Endothelial cell of umbilical vein (primary cell): ENCODE data around the gene MRNIP. TPM values are rescaled to one million over a fixed set of nuclear protein-coding genes. Genes with fewer than 3 reads are reported as not detected.

Experiments
- BruUV-seq: library from RNA; stranded (reverse); fragments of 400-500 nt; replicated peaks from 2 replicates; lab custom pipeline; 2021; lab: Mats Ljungman, UMichigan
- CTCF ChIA-PET: fragments of 300-600, 350-600 bp; sonication (Branson Sonifier 250); formaldehyde crosslinking; loops from one replicate; lab custom pipeline; 2021; ENCODE audit warnings: antibody characterized with exemption, inconsistent platforms; lab: Charles Lee
- POLR2A ChIA-PET: fragments of 300-600, 350-600 bp; sonication (Branson Sonifier 250); formaldehyde crosslinking; loops from one replicate; lab custom pipeline; 2021; ENCODE audit warnings: antibody characterized with exemption, inconsistent platforms; lab: Charles Lee
- DNase-seq: peaks from one replicate; pipeline ENCODE4 v3.0.0-alpha.2; 2011; ENCODE audit warnings: low read depth, low spot score
- FAIRE-seq: peaks from 2 replicates; lab custom pipeline; 2011; peaks lifted over from hg19 to GRCh38; lab: Jason Lieb, UNC
- H2AFZ ChIP-seq: 2 replicates; pipeline ENCODE4 v1.6.0; 2012; ENCODE audit warnings: low read depth, low read length, control low read depth, inconsistent platforms
- H3K27ac ChIP-seq: 2 replicates; pipeline ENCODE4 v1.5.1; 2011; ENCODE audit warnings: low read depth, mild to moderate bottlenecking, control low read depth, low read length, moderate library complexity; ENCODE audit not compliant: insufficient read depth
- H3K27me3 ChIP-seq, 2 experiments: 2 replicates each; pipeline versions ENCODE4 v1.6.0 to v1.6.1; 2011; ENCODE audit warnings: low read length in 2 of 2, mixed read lengths in 1 of 2; ENCODE audit not compliant: control insufficient read depth in 2 of 2, insufficient read depth in 2 of 2
- H3K36me3 ChIP-seq, 2 experiments: 2 replicates in 1 of 2; 3 replicates in 1 of 2; pipeline ENCODE4 v1.5.1; 2011; ENCODE audit warnings: low read length in 2 of 2, mild to moderate bottlenecking in 1 of 2, moderate library complexity in 1 of 2; ENCODE audit not compliant: control insufficient read depth in 2 of 2, insufficient read depth in 2 of 2; ENCODE audit errors: extremely low read depth in 1 of 2
- H3K4me1 ChIP-seq: 3 replicates; pipeline ENCODE4 v1.5.1; 2011; ENCODE audit warnings: mild to moderate bottlenecking, low read length; ENCODE audit not compliant: control insufficient read depth, insufficient read depth; ENCODE audit errors: extremely low read depth
- H3K4me2 ChIP-seq: 2 replicates; pipeline ENCODE4 v1.6.1; 2011; ENCODE audit warnings: low read length, control low read depth, mixed read lengths; ENCODE audit not compliant: insufficient read depth
- H3K4me3 ChIP-seq, 3 experiments: fragments of 200-600 bp in 1 of 3; sonication (generic), shearing (Covaris generic) in 1 of 3; replicated peaks in 1 of 3; 2 replicates each; pipeline ENCODE4 v1.5.1; 2011 to 2016; ENCODE audit warnings: control low read depth in 3 of 3, low read length in 3 of 3, mild to moderate bottlenecking in 2 of 3, inconsistent platforms in 1 of 3, low read depth in 1 of 3, moderate library complexity in 1 of 3; ENCODE audit not compliant: insufficient read depth in 1 of 3
- H3K79me2 ChIP-seq: 2 replicates; pipeline ENCODE4 v1.6.0; 2012; ENCODE audit warnings: low read length, inconsistent platforms; ENCODE audit not compliant: control insufficient read depth, insufficient read depth
- H3K9ac ChIP-seq: replicated peaks from 2 replicates; pipeline ENCODE3; 2011; ENCODE audit warnings: low read length, control low read depth; ENCODE audit not compliant: insufficient read depth; ENCODE audit errors: extremely low read depth
- H3K9me1 ChIP-seq: replicated peaks from 3 replicates; pipeline ENCODE4 v1.6.0; 2011; ENCODE audit warnings: mild to moderate bottlenecking, low read length; ENCODE audit not compliant: control insufficient read depth, insufficient read depth; ENCODE audit errors: extremely low read depth
- H3K9me3 ChIP-seq: replicated peaks from 2 replicates; pipeline ENCODE4 v1.5.1; 2012; ENCODE audit warnings: low read length, inconsistent platforms; ENCODE audit not compliant: control insufficient read depth, insufficient read depth
- H4K20me1 ChIP-seq: replicated peaks from 2 replicates; pipeline ENCODE3; 2011; ENCODE audit warnings: mild to moderate bottlenecking, low read length; ENCODE audit not compliant: control insufficient read depth, insufficient read depth; ENCODE audit errors: extremely low read depth
- CTCF ChIP-seq, 2 donors: IDR thresholded peaks; 1 replicate in 1 of 2; 2 replicates in 1 of 2; pipeline ENCODE4 v1.5.1; 2011; ENCODE audit warnings: low read length in 2 of 2, mild to moderate bottlenecking in 2 of 2, moderate library complexity in 2 of 2, control low read depth in 1 of 2, inconsistent platforms in 1 of 2, low read depth in 1 of 2; ENCODE audit not compliant: insufficient read depth in 1 of 2; ENCODE audit errors: extremely low read depth in 1 of 2
- EZH2 ChIP-seq: IDR thresholded peaks from 2 replicates; pipeline ENCODE4 v1.6.1; 2012; ENCODE audit warnings: borderline replicate concordance, low read depth, mild to moderate bottlenecking, moderate library complexity, low read length, inconsistent platforms; ENCODE audit not compliant: severe bottlenecking
- FOS ChIP-seq: IDR thresholded peaks from 2 replicates; pipeline ENCODE4 v1.6.1; 2011; ENCODE audit warnings: mild to moderate bottlenecking, low read length, moderate library complexity, borderline replicate concordance; ENCODE audit not compliant: insufficient read depth
- GATA2 ChIP-seq: IDR thresholded peaks from 2 replicates; pipeline ENCODE4 v1.7.0; 2011; ENCODE audit warnings: low read depth, mild to moderate bottlenecking, moderate library complexity, mixed read lengths, low read length; ENCODE audit not compliant: insufficient read length, insufficient read depth
- JUN ChIP-seq: IDR thresholded peaks from 2 replicates; pipeline ENCODE4 v1.6.1; 2011; ENCODE audit warnings: borderline replicate concordance, low read depth; ENCODE audit not compliant: insufficient read length, insufficient read depth
- MYC ChIP-seq: IDR thresholded peaks from one replicate; pipeline ENCODE4 v1.6.1; 2011; ENCODE audit warnings: mild to moderate bottlenecking, low read depth, low read length
- POLR2A ChIP-seq: IDR thresholded peaks from 2 replicates; pipeline ENCODE4 v1.6.1; 2012; ENCODE audit warnings: low read depth, mild to moderate bottlenecking, control low read depth, low read length
- POLR2AphosphoS5 ChIP-seq: IDR thresholded peaks from 2 replicates; pipeline ENCODE4 v1.6.1; 2012; ENCODE audit warnings: low read depth, mild to moderate bottlenecking, control low read depth, low read length, moderate library complexity; ENCODE audit not compliant: insufficient read depth
- dilution Hi-C: fragments of 300-500 bp; cut with MboI; formaldehyde crosslinking; loops from one replicate; pipeline ENCODE4 v1.15.0; 2019; ENCODE audit warnings: low sequenced_read_pairs; ENCODE audit not compliant: extremely low pct_ligation_motif_present
- intact Hi-C: fragments of 100-400 bp; cut with micrococcal nuclease; formaldehyde crosslinking; loops from one replicate; pipeline ENCODE4 v1.10.0; 2022
- polyA plus RNA-seq, 4 experiments: library from polyadenylated mRNA; depleted of rRNA in 3 of 4; stranded (reverse) in 3 of 4; unstranded in 1 of 4; fragments of >200 nt; gene quantifications; 2 replicates each; pipeline versions ENCODE4 v1.2.1 to v1.2.3, GENCODE V29; 2011 to 2012; ENCODE audit warnings: missing spikeins in 1 of 4
- total RNA-seq: library from RNA; stranded (reverse); gene quantifications from 2 replicates; pipeline ENCODE4 v1.2.3, GENCODE V29; 2021
- TF ChIP-seq, protein P1 (sequence below): IDR thresholded peaks from 2 replicates; pipeline ENCODE4 v1.6.1; 2011; ENCODE audit not compliant: insufficient read depth, insufficient read length

MRNIP gene
- total and polyA plus RNA-seq, 2 donors (not counting 3 experiments of a cell fraction or from before 2014, with no cell fraction given): 17.1 to 19.1 TPM

DNA sequence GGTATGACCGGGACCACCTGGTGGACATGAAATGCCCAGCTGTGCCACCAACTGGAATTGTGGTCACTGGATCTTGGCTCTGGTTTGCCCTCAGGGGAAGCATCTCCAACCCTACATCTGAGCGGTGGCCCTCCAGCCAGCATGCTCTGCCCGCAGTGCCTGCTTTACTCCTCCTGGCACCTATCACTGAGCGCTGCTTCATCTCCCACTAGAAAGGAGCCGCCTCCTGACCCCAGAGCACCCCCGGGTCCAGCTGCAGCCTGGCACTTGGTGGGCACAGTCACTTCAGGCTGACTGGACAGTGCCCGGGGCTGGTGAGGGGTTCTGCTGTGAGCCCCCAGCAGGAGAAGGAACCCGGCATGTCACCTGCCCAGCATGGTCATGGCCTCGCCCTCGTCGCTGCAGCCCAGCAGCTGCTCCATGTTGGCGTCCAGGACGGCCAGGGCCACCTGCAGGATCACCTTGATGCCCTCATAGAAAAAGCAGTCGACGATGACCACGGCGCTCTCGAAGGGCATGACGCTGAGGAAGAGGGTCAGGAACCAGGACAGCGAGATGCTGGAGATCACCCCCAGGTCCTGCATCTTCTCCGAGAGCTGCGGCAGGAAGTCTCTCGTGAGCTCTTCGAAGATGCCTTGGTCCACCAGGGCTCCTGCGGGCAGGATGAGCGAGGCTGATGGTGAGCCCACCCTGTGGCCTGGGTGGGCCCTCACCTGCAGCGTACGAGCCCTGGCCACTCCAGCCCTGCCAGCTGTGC lies 16.1 kb upstream of the MRNIP start:
- Histone ChIP-seq H3K27me3 (no peaks in the 10 kb centered on the region), H3K4me2 (no peak overlapping the region), H3K9me1 (no peaks in the 10 kb centered on the region), H4K20me1 (no peaks in the 10 kb centered on the region), H2AFZ (no peak overlapping the region), H3K27ac (no peak overlapping the region), H3K36me3 (peaks cover 4 to 73% of the 10 kb centered on the region in 2 experiments), H3K79me2 (no peaks in the 10 kb centered on the region), H3K9ac (no peak overlapping the region), H3K4me1 (no peaks in the 10 kb centered on the region), H3K4me3 (no peak overlapping the region), H3K9me3 (no peaks in the 10 kb centered on the region)
- no peak for FAIRE-seq
- dilution Hi-C loops (no loop called here), intact Hi-C loops (no loop called here)
- no peak for DNase-seq
- no TSS peak for BruUV-seq
- TF ChIP-seq JUN (no peak), POLR2A (no peak), MYC (no peak), CTCF (IDR thresholded peaks at IDR 0.05; ENCODE audit: extremely low read depth in 1 of 2, insufficient read depth in 1 of 2, low read depth in 1 of 2, low read length in 2 of 2) (no peak), GATA2 (no peak), POLR2AphosphoS5 (no peak), EZH2 (no peak), FOS (no peak)
- TF ChIP-seq, protein P1, sequence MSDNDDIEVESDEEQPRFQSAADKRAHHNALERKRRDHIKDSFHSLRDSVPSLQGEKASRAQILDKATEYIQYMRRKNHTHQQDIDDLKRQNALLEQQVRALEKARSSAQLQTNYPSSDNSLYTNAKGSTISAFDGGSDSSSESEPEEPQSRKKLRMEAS: no peak
- CTCF ChIA-PET: interaction anchor here (1.6 kb wide), 1 partner anchor 73 kb away, joined by 4 read pairs; no protein-coding TSS in a partner anchor
- POLR2A ChIA-PET: no interaction called here
